ENCODE measurements around the gene IER3.
A peak's percentile ranks its signal among the peaks of the same experiment; 100 is the strongest.

The IER3 gene

GRCh38 chr6:30735668-30736314 lies 8.6 kb downstream of the IER3 start:
- Histone ChIP-seq H2AK5ac (ENCODE audit: low read depth, low read length) (no peak overlapping the region), H3K36me3 (replicated peaks in 1 of 2; ENCODE audit: control insufficient read depth in 2 of 2, insufficient read depth in 2 of 2, low read length in 2 of 2) (peaks cover 46 to 97% of the 10 kb centered on the region in 2 donors), H3K9me3 (replicated peaks in 1 of 2; ENCODE audit: control insufficient read depth in 2 of 2, insufficient read depth in 1 of 2, low read depth in 1 of 2, low read length in 2 of 2) (no peaks in the 10 kb centered on the region), H4K8ac (ENCODE audit: low read depth, low read length) (no peak overlapping the region), H3K9ac (ENCODE audit: low read depth, low read length, poor library complexity) (no peak overlapping the region), H3K14ac (ENCODE audit: low read length) (no peak overlapping the region), H3K79me1 (ENCODE audit: low read depth, low read length) (peaks cover 4% of the 10 kb centered on the region), H2BK15ac (ENCODE audit: low read length) (no peak overlapping the region), H3K4ac (ENCODE audit: low read length) (no peak overlapping the region), H2AFZ (ENCODE audit: low read length) (no peak overlapping the region), H3K18ac (ENCODE audit: low read length) (no peak overlapping the region), H3K23ac (ENCODE audit: low read depth, low read length, poor library complexity) (no peak overlapping the region), H3K4me1 (ENCODE audit: control insufficient read depth in 2 of 2, insufficient read depth in 1 of 2, low read depth in 1 of 2, low read length in 2 of 2) (no peaks in the 10 kb centered on the region), H3K4me2 (ENCODE audit: insufficient read depth, low read length, poor library complexity, severe bottlenecking) (no peak overlapping the region), H2BK120ac (ENCODE audit: low read depth, low read length) (no peak overlapping the region), H3K4me3 (ENCODE audit: low read length in 2 of 2) (no peak overlapping the region), H3K27me3 (ENCODE audit: control insufficient read depth in 3 of 3, insufficient read depth in 3 of 3, low read depth in 1 of 3, low read length in 3 of 3) (no peaks in the 10 kb centered on the region), H2BK12ac (ENCODE audit: low read length) (no peak overlapping the region), H2BK5ac (ENCODE audit: low read length) (no peak overlapping the region), H4K91ac (ENCODE audit: low read depth, low read length, poor library complexity) (no peak overlapping the region), H3K27ac (replicated peaks; ENCODE audit: low read length) (no peak overlapping the region)
- no peak for DNase-seq (ENCODE audit: low spot score)
- no CpG with 5 or more reads among the region's 8 CpGs for WGBS, 2 donors (ENCODE audit: extremely low coverage in 2 of 2, insufficient read length in 2 of 2, insufficient replicate concordance in 1 of 2)

- no peak overlapping the region for H2BK12ac ChIP-seq (ENCODE audit: low read length)
- no peak overlapping the region for H4K8ac ChIP-seq (ENCODE audit: low read depth, low read length)
- no CpG with 5 or more reads among the region's 12 CpGs for WGBS, 2 donors (ENCODE audit: extremely low coverage in 2 of 2, insufficient read length in 2 of 2, insufficient replicate concordance in 1 of 2)
- H3K27ac ChIP-seq (replicated peaks; ENCODE audit: low read length), result no peak overlapping the region
- H3K4me3 ChIP-seq (ENCODE audit: low read length in 2 of 2), result no peak overlapping the region
- H3K14ac ChIP-seq (ENCODE audit: low read length), result no peak overlapping the region
- no peaks in the 10 kb centered on the region for H3K27me3 ChIP-seq (ENCODE audit: control insufficient read depth in 3 of 3, insufficient read depth in 3 of 3, low read depth in 1 of 3, low read length in 3 of 3)
- H2BK120ac ChIP-seq (ENCODE audit: low read depth, low read length), result no peak overlapping the region
- no peaks in the 10 kb centered on the region for H3K9me3 ChIP-seq (replicated peaks in 1 of 2; ENCODE audit: control insufficient read depth in 2 of 2, insufficient read depth in 1 of 2, low read depth in 1 of 2, low read length in 2 of 2)
- DNase-seq (ENCODE audit: low spot score), result no peak
- no peak overlapping the region for H3K18ac ChIP-seq (ENCODE audit: low read length)
- no peak overlapping the region for H2BK5ac ChIP-seq (ENCODE audit: low read length)
- no peak overlapping the region for H2AFZ ChIP-seq (ENCODE audit: low read length)
- peaks cover 4% of the 10 kb centered on the region for H3K79me1 ChIP-seq (ENCODE audit: low read depth, low read length)
- no peak overlapping the region for H3K4me2 ChIP-seq (ENCODE audit: insufficient read depth, low read length, poor library complexity, severe bottlenecking)
- H3K4me1 ChIP-seq (ENCODE audit: control insufficient read depth in 2 of 2, insufficient read depth in 1 of 2, low read depth in 1 of 2, low read length in 2 of 2), result no peaks in the 10 kb centered on the region
- no peak overlapping the region for H2AK5ac ChIP-seq (ENCODE audit: low read depth, low read length)
- no peak overlapping the region for H2BK15ac ChIP-seq (ENCODE audit: low read length)
- no peak overlapping the region for H3K9ac ChIP-seq (ENCODE audit: low read depth, low read length, poor library complexity)
- H4K91ac ChIP-seq (ENCODE audit: low read depth, low read length, poor library complexity), result no peak overlapping the region
- H3K23ac ChIP-seq (ENCODE audit: low read depth, low read length, poor library complexity), result peak overlapping the region; percentile 65
- H3K36me3 ChIP-seq (replicated peaks in 1 of 2; ENCODE audit: control insufficient read depth in 2 of 2, insufficient read depth in 2 of 2, low read length in 2 of 2), result peaks cover 41 to 94% of the 10 kb centered on the region in 2 donors
- no peak overlapping the region for H3K4ac ChIP-seq (ENCODE audit: low read length)
Measured at GRCh38 chr6:30732237-30732943, 12.0 kb downstream of the IER3 start.

- Histone ChIP-seq H3K4me2 (ENCODE audit: insufficient read depth, low read length, poor library complexity, severe bottlenecking) (no peak overlapping the region), H3K27ac (replicated peaks; ENCODE audit: low read length) (no peak overlapping the region), H2BK12ac (ENCODE audit: low read length) (no peak overlapping the region), H2BK120ac (ENCODE audit: low read depth, low read length) (no peak overlapping the region), H3K18ac (ENCODE audit: low read length) (no peak overlapping the region), H3K27me3 (ENCODE audit: control insufficient read depth in 3 of 3, insufficient read depth in 3 of 3, low read depth in 1 of 3, low read length in 3 of 3) (no peaks in the 10 kb centered on the region), H2AK5ac (ENCODE audit: low read depth, low read length) (no peak overlapping the region), H3K23ac (ENCODE audit: low read depth, low read length, poor library complexity) (peak overlapping the region; percentile 91), H3K36me3 (replicated peaks in 1 of 2; ENCODE audit: control insufficient read depth in 2 of 2, insufficient read depth in 2 of 2, low read length in 2 of 2) (peaks cover 36 to 89% of the 10 kb centered on the region in 2 donors), H2AFZ (ENCODE audit: low read length) (no peak overlapping the region), H3K9me3 (replicated peaks in 1 of 2; ENCODE audit: control insufficient read depth in 2 of 2, insufficient read depth in 1 of 2, low read depth in 1 of 2, low read length in 2 of 2) (no peaks in the 10 kb centered on the region), H4K91ac (ENCODE audit: low read depth, low read length, poor library complexity) (no peak overlapping the region), H3K14ac (ENCODE audit: low read length) (no peak overlapping the region), H3K79me1 (ENCODE audit: low read depth, low read length) (no peaks in the 10 kb centered on the region), H2BK15ac (ENCODE audit: low read length) (no peak overlapping the region), H3K4me1 (ENCODE audit: control insufficient read depth in 2 of 2, insufficient read depth in 1 of 2, low read depth in 1 of 2, low read length in 2 of 2) (no peaks in the 10 kb centered on the region), H3K9ac (ENCODE audit: low read depth, low read length, poor library complexity) (no peak overlapping the region), H3K4ac (ENCODE audit: low read length) (no peak overlapping the region), H3K4me3 (ENCODE audit: low read length in 2 of 2) (no peak overlapping the region), H4K8ac (ENCODE audit: low read depth, low read length) (no peak overlapping the region), H2BK5ac (ENCODE audit: low read length) (peak overlapping the region; percentile 29)
- no CpG with 5 or more reads among the region's 30 CpGs for WGBS, 2 donors (ENCODE audit: extremely low coverage in 2 of 2, insufficient read length in 2 of 2, insufficient replicate concordance in 1 of 2)
- DNase-seq (ENCODE audit: low spot score), result no peak
Measured at GRCh38 chr6:30730601-30731435, 13.5 kb downstream of the IER3 start.
